Lung (tissue), 12 donors: Measurements from ENCODE around the gene CGNL1. TPM values are rescaled to one million over a fixed set of nuclear protein-coding genes. Genes with fewer than 3 reads are reported as not detected.
A peak's percentile ranks its signal among the peaks of the same experiment; 100 is the strongest.

Source experiments
- ATAC-seq: fragments of 200-7000 bp; cut with Tn5 transposase; one replicate; pipeline ENCODE4 v1.9.1; 2020; ENCODE audit warnings: moderate number of reproducible peaks; ENCODE audit not compliant: insufficient read depth, low FRiP score
- DNase-seq, 3 donors: peaks; one replicate each; pipeline ENCODE4 v3.0.0-alpha.2; 2013 to 2017
- H3K27ac ChIP-seq, 2 donors: one replicate each; pipeline ENCODE4 v1.5.1; 2013; ENCODE audit warnings: mild to moderate bottlenecking in 2 of 2, moderate library complexity in 2 of 2, control low read depth in 1 of 2, inconsistent platforms in 1 of 2, low read depth in 1 of 2, low read length in 1 of 2
- H3K27me3 ChIP-seq, 3 donors: one replicate each; pipeline ENCODE4 v1.5.1; 2013; ENCODE audit warnings: low read length in 2 of 3; ENCODE audit not compliant: control insufficient read depth in 3 of 3, insufficient read depth in 3 of 3
- H3K36me3 ChIP-seq, 4 donors: one replicate each; pipeline ENCODE4 v1.5.1; 2013; ENCODE audit warnings: low read length in 4 of 4, mild to moderate bottlenecking in 1 of 4, moderate library complexity in 1 of 4; ENCODE audit not compliant: control insufficient read depth in 4 of 4, insufficient read depth in 4 of 4
- H3K4me1 ChIP-seq, 5 donors: one replicate each; pipeline ENCODE4 v1.5.1; 2013; ENCODE audit warnings: low read length in 5 of 5, mild to moderate bottlenecking in 2 of 5, moderate library complexity in 1 of 5; ENCODE audit not compliant: control insufficient read depth in 5 of 5, insufficient read depth in 5 of 5
- H3K4me3 ChIP-seq: one replicate; pipeline ENCODE4 v1.5.1; 2013; ENCODE audit warnings: mild to moderate bottlenecking, control low read depth, moderate library complexity
- H3K9ac ChIP-seq, 2 donors: one replicate each; pipeline ENCODE4 v1.5.1; 2013; ENCODE audit warnings: low read length in 2 of 2, control low read depth in 1 of 2; ENCODE audit not compliant: insufficient read depth in 1 of 2
- H3K9me3 ChIP-seq, 4 donors: one replicate each; pipeline ENCODE4 v1.5.1; 2013; ENCODE audit warnings: low read length in 3 of 4, mild to moderate bottlenecking in 1 of 4, moderate library complexity in 1 of 4; ENCODE audit not compliant: control insufficient read depth in 4 of 4, insufficient read depth in 3 of 4
- WGBS, 2 donors: extraction: QIAGEN DNeasy Blood & Tissue Kit; methylation state at CpG; one replicate each; pipeline ENCODE4 v1.1.7; 2013; 5-methylcytosine and 5-hydroxymethylcytosine counted together
- polyA plus RNA-seq, 2 donors: library from polyadenylated mRNA; stranded (reverse); fragments of 200-250 nt; gene quantifications; one replicate each; pipeline ENCODE4 v1.2.1, GENCODE V29; 2013
- total RNA-seq, 2 donors: library from RNA; depleted of rRNA in 1 of 2; stranded (reverse); fragments of >200 nt in 1 of 2; gene quantifications; one replicate each; pipeline ENCODE4 v1.2.1, GENCODE V29; 2014 to 2021
- TF ChIP-seq, protein P1 (sequence below): IDR thresholded peaks from 2 replicates; pipeline ENCODE4 v1.5.1; 2012; ENCODE audit warnings: mild to moderate bottlenecking; ENCODE audit errors: control extremely low read depth, extremely low read depth
- donor health status: control.
- donor health status: control.
- donor health status: Bipolar disorder and iron deficiency.
- donor health status: healthy.
- donor health status: DM: yes; HTN: yes; CAD: no.

Gene CGNL1
- total and polyA plus RNA-seq, 4 donors = 9.0 to 42.5 (median 22.9) TPM

DNA sequence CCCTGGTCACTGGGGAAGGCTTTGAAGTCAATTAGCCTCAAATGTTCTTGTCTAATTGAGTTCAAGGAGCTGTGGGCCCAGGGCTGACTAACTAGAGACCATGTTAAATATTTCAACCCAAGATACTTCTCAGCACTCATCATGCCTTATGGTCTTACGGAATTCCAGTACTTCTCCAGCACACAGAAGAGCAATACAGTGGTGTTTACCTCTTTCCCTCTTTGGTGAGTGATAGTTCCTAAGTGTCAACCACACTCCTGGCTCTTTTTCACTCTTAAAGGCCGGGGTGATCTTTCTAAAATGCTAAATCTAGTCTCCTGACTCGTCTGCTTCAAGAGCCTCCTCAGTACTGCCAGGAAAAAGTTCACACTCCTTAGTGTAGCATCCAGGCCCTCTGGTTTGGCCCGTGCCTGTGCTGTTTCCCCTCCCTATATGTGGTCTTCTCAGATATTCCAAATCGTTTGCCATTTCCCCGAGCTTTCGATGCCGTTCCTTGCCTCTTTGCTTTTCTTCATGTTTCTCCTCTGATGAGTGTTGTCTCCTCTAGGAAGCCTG, 220.1 kb downstream of the CGNL1 start:
- Histone ChIP-seq H3K27me3 (no peaks in the 10 kb centered on the region), H3K4me3 (no peak overlapping the region), H3K27ac (peak overlapping the region; percentile 79 to 99), H3K4me1 (peaks cover 0 to 24% (median 6%) of the 10 kb centered on the region in 5 donors), H3K9ac (no peak overlapping the region), H3K9me3 (no peaks in the 10 kb centered on the region), H3K36me3 (no peaks in the 10 kb centered on the region)
- no peak for ATAC-seq
- TF ChIP-seq, protein P1, sequence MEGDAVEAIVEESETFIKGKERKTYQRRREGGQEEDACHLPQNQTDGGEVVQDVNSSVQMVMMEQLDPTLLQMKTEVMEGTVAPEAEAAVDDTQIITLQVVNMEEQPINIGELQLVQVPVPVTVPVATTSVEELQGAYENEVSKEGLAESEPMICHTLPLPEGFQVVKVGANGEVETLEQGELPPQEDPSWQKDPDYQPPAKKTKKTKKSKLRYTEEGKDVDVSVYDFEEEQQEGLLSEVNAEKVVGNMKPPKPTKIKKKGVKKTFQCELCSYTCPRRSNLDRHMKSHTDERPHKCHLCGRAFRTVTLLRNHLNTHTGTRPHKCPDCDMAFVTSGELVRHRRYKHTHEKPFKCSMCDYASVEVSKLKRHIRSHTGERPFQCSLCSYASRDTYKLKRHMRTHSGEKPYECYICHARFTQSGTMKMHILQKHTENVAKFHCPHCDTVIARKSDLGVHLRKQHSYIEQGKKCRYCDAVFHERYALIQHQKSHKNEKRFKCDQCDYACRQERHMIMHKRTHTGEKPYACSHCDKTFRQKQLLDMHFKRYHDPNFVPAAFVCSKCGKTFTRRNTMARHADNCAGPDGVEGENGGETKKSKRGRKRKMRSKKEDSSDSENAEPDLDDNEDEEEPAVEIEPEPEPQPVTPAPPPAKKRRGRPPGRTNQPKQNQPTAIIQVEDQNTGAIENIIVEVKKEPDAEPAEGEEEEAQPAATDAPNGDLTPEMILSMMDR = no peak
- WGBS, 2 donors = 73 to 81% methylated on average over 8 of the region's 8 CpGs
- DNase-seq = no peak

DNA sequence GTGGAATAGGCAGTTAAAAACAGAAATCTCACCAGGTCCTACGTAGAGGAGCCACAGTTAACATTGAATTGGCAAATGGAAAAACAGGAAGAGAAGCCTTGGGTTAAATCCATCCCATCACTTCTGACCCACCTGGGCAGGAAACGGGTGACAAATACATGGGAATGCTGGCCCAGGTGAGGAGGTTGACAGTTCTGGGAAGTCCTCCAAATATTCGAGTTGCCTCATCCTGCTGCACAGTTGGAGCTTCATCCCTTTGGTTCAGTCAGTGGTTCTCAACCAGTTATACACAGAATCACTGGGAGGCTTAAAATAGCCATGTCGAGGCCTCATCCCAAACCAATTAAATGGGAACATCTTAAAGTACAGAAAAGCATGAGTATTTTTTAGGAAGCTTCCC, 220.7 kb downstream of the CGNL1 start:
- Histone ChIP-seq H3K4me3 (no peak overlapping the region), H3K9me3 (no peaks in the 10 kb centered on the region), H3K36me3 (no peaks in the 10 kb centered on the region), H3K27me3 (no peaks in the 10 kb centered on the region), H3K27ac (peak overlapping the region; percentile 79 to 99), H3K9ac (no peak overlapping the region), H3K4me1 (peaks cover 0 to 23% (median 6%) of the 10 kb centered on the region in 5 donors)
- DNase-seq = peak in 2 of 3 donors; percentile 34 to 43
- 55 to 58% methylated on average over 4 of the region's 4 CpGs for WGBS, 2 donors
- ATAC-seq = no peak
- TF ChIP-seq, protein P1 = no peak

DNA sequence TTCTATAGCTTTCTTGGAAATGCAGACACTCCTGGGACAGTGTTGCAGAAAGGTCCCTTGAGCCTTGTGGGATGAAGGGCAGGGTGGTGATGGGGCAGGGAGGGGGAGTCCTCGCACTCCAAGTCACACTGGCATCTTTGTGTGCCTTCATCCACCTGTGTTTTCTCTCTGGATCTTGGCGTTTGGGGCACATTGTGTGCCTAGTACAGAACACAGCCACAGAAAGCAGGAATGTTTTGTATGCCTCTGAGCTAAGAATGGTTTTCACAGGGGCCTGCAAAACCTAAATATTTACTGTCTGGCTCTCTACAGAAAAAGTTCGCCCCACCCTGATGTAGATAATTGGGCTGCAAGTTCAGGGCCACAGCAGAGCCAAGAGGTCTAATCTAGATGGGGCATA, 221.1 kb downstream of the CGNL1 start:
- no peak for ATAC-seq
- no peaks in the 10 kb centered on the region for H3K27me3 ChIP-seq
- no peaks in the 10 kb centered on the region for H3K9me3 ChIP-seq
- TF ChIP-seq, protein P1 = no peak
- H3K27ac ChIP-seq = peak overlapping the region; percentile 35 to 99
- H3K9ac ChIP-seq = no peak overlapping the region
- no peak for DNase-seq
- no peak overlapping the region for H3K4me3 ChIP-seq
- 72 to 79% methylated on average over 3 of the region's 3 CpGs for WGBS, 2 donors
- peaks cover 0 to 24% (median 6%) of the 10 kb centered on the region in 5 donors for H3K4me1 ChIP-seq
- no peaks in the 10 kb centered on the region for H3K36me3 ChIP-seq

DNA sequence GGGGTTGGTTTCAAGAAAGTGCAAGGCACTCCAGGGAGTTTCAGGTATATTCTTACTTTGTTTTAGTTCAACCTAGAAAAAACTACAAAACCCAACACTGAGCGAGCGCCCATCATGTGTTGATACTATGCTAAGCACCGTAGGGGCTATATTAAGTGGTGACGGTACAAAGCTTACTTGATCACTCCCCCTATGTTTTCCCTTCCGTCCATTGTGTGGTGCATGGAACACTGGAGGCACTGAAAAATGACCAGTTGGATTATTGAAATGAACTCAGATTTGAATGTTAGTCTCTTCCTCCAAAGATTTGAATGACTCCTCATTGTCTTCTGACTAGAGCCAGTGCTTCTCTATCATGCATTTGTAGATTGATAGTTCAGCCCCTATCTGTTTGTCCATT, 222.0 kb downstream of the CGNL1 start:
- no peak for ATAC-seq
- no peaks in the 10 kb centered on the region for H3K36me3 ChIP-seq
- H3K27ac ChIP-seq = peak overlapping the region; percentile 66 to 99
- no peaks in the 10 kb centered on the region for H3K27me3 ChIP-seq
- TF ChIP-seq, protein P1 = no peak
- H3K4me1 ChIP-seq = peaks cover 0 to 25% (median 6%) of the 10 kb centered on the region in 5 donors
- no peak overlapping the region for H3K4me3 ChIP-seq
- no peaks in the 10 kb centered on the region for H3K9me3 ChIP-seq
- no peak for DNase-seq
- WGBS, 2 donors = 78 to 87% methylated on average over 5 of the region's 5 CpGs
- no peak overlapping the region for H3K9ac ChIP-seq
